CD4-positive, alpha-beta memory T cell (primary cell): ENCODE data around the gene CLK2. TPM values are rescaled to one million over a fixed set of nuclear protein-coding genes. Genes with fewer than 3 reads are reported as not detected.

Experiments
- CTCF ChIA-PET: fragments of 350-600 bp; sonication (Branson Sonifier 250); formaldehyde crosslinking; loops from one replicate; lab custom pipeline; 2021; ENCODE audit warnings: inconsistent platforms; ENCODE audit not compliant: partially characterized antibody; lab: Charles Lee
- POLR2A ChIA-PET: fragments of 350-600 bp; sonication (Branson Sonifier 250); formaldehyde crosslinking; loops from one replicate; lab custom pipeline; 2021; ENCODE audit not compliant: partially characterized antibody; lab: Charles Lee
- DNase-seq, 5 donors: peaks; one replicate each; pipeline versions ENCODE4 v3.0.0 to v3.0.0-alpha.2; 2020 to 2022; ENCODE audit warnings: mixed read lengths in 1 of 5
- H3K27ac ChIP-seq: one replicate; pipeline ENCODE4 v1.7.0; 2013; ENCODE audit warnings: low read depth, low read length
- H3K27me3 ChIP-seq: 2 replicates; pipeline ENCODE4 v1.7.0; 2013; ENCODE audit warnings: mild to moderate bottlenecking, low read length, moderate library complexity; ENCODE audit not compliant: insufficient read depth
- H3K36me3 ChIP-seq: 2 replicates; pipeline ENCODE4 v1.7.0; 2013; ENCODE audit warnings: mild to moderate bottlenecking, low read length, moderate library complexity; ENCODE audit not compliant: insufficient read depth
- H3K4me1 ChIP-seq: 2 replicates; pipeline ENCODE4 v1.7.0; 2013; ENCODE audit warnings: mild to moderate bottlenecking, low read length, moderate library complexity; ENCODE audit not compliant: insufficient read depth
- H3K4me3 ChIP-seq, 2 donors: one replicate each; pipeline ENCODE4 v1.7.0; 2013; ENCODE audit warnings: low read length in 2 of 2, mild to moderate bottlenecking in 1 of 2
- H3K9me3 ChIP-seq, 2 donors: one replicate each; pipeline ENCODE4 v1.7.0; 2013; ENCODE audit warnings: low read length in 2 of 2, control low read depth in 1 of 2; ENCODE audit not compliant: control insufficient read depth in 1 of 2
- H3K27ac Mint-ChIP-seq, 7 donors: one replicate each; pipeline ENCODE4 v1.8.0; 2020 to 2021; ENCODE audit warnings: mixed read lengths in 7 of 7, mild to moderate bottlenecking in 6 of 7, inconsistent platforms in 3 of 7, moderate library complexity in 3 of 7
- H3K27me3 Mint-ChIP-seq, 2 donors: one replicate each; pipeline ENCODE4 v1.8.0; 2020 to 2021; ENCODE audit warnings: mixed read lengths in 2 of 2
- H3K36me3 Mint-ChIP-seq, 2 donors: one replicate each; pipeline ENCODE4 v1.8.0; 2020 to 2021; ENCODE audit warnings: mixed read lengths in 2 of 2, inconsistent platforms in 1 of 2, mild to moderate bottlenecking in 1 of 2
- H3K4me1 Mint-ChIP-seq, 4 donors: one replicate each; pipeline ENCODE4 v1.8.0; 2020 to 2021; ENCODE audit warnings: mixed read lengths in 4 of 4, mild to moderate bottlenecking in 1 of 4
- H3K4me3 Mint-ChIP-seq, 8 donors: one replicate each; pipeline ENCODE4 v1.8.0; 2020 to 2021; ENCODE audit warnings: mixed read lengths in 8 of 8, mild to moderate bottlenecking in 7 of 8, moderate library complexity in 6 of 8, inconsistent platforms in 3 of 8
- H3K9me3 Mint-ChIP-seq, 8 donors: one replicate each; pipeline ENCODE4 v1.8.0; 2020 to 2021; ENCODE audit warnings: mixed read lengths in 8 of 8, mild to moderate bottlenecking in 5 of 8, inconsistent platforms in 3 of 8, moderate library complexity in 1 of 8
- intact Hi-C: fragments of 100-400 bp; cut with micrococcal nuclease; formaldehyde crosslinking; loops from one replicate; pipeline ENCODE4 v1.15.1; 2023
- polyA plus RNA-seq, 2 donors: library from polyadenylated mRNA; unstranded; fragments of 300-500 nt; fragmentation: Illumina TruSeq; gene quantifications; one replicate each; pipeline ENCODE4 v1.2.3, GENCODE V29; 2021
- total RNA-seq, 2 experiments: library from RNA; stranded (reverse); gene quantifications; one replicate each; pipeline ENCODE4 v1.2.3, GENCODE V29; 2021

Gene CLK2
- total and polyA plus RNA-seq, 4 experiments from 2014 or later: 11.4 to 126 (median 72.2) TPM

- H3K4me1 Mint-ChIP-seq: peaks cover 14 to 29% (median 21%) of the 10 kb centered on the region in 4 donors
- POLR2A ChIA-PET: interaction anchor here (1.0 to 2.2 kb wide), 4 partner anchors 35 to 60 kb away, joined by 3 to 8 read pairs (median 3); a partner anchor contains a TSS
- CTCF ChIA-PET: interaction anchor here (0.6 to 3.3 kb wide), 7 partner anchors 28 to 306 kb away, joined by 3 to 19 read pairs (median 4); partner anchors contain the start of gene FDPS
Measured at GRCh38 chr1:155278689-155279160, 5.4 kb upstream of the CLK2 start.

GRCh38 chr1:155277902-155278688 lies 4.8 kb upstream of the CLK2 start:
- Mint-ChIP-seq H3K4me3 (peak overlapping the region; percentile 68 to 86 (median 80)), H3K9me3 (no peaks in the 10 kb centered on the region), H3K27ac (peak overlapping the region; percentile 39 to 91 (median 77)), H3K4me1 (peaks cover 17 to 32% (median 25%) of the 10 kb centered on the region in 4 donors), H3K36me3 (peaks cover 0 to 5% of the 10 kb centered on the region in 2 donors), H3K27me3 (no peaks in the 10 kb centered on the region)
- CTCF ChIA-PET: interaction anchor here (1.2 to 3.3 kb wide), 5 partner anchors 27 to 85 kb away, joined by 3 to 19 read pairs (median 6); partner anchors contain the start of gene FDPS
- peak overlapping the region; percentile 55 for H3K27ac ChIP-seq
- no peaks in the 10 kb centered on the region for H3K36me3 ChIP-seq
- POLR2A ChIA-PET: interaction anchor here (1.0 to 2.2 kb wide), 3 partner anchors 38 to 61 kb away, joined by 3 to 8 read pairs (median 3); a partner anchor contains a TSS
- H3K9me3 ChIP-seq: no peaks in the 10 kb centered on the region
- H3K27me3 ChIP-seq: no peaks in the 10 kb centered on the region
- H3K4me3 ChIP-seq: peak overlapping the region; percentile 29 to 62
- peaks cover 30% of the 10 kb centered on the region for H3K4me1 ChIP-seq
- peak; percentile 69 to 91 (median 70) for DNase-seq
- intact Hi-C loops: loop anchor here (1.0 to 10.0 kb wide), 5 partner anchors 16 to 287 kb away; partner anchors contain the start of genes ASH1L, FDPS and SCAMP3

More at GRCh38 chr1:155278689-155279160, 5.4 kb upstream of the CLK2 start:
- peak overlapping the region in 7 of 8 donors; percentile 56 to 86 (median 78) for H3K4me3 Mint-ChIP-seq
- no peaks in the 10 kb centered on the region for H3K27me3 ChIP-seq
- no peaks in the 10 kb centered on the region for H3K36me3 Mint-ChIP-seq
- intact Hi-C loops: loop anchor here (5.0 to 10.0 kb wide), 2 partner anchors 36 to 286 kb away; partner anchors contain the start of gene ASH1L
- H3K4me1 ChIP-seq: peaks cover 27% of the 10 kb centered on the region
- H3K4me3 ChIP-seq: no peak overlapping the region
- H3K9me3 ChIP-seq: no peaks in the 10 kb centered on the region
- peak overlapping the region; percentile 39 to 91 (median 77) for H3K27ac Mint-ChIP-seq
- no peaks in the 10 kb centered on the region for H3K27me3 Mint-ChIP-seq
- peak overlapping the region; percentile 10 for H3K27ac ChIP-seq
- no peaks in the 10 kb centered on the region for H3K9me3 Mint-ChIP-seq
- DNase-seq: no peak
- no peaks in the 10 kb centered on the region for H3K36me3 ChIP-seq

GRCh38 chr1:155277070-155277901 lies 4.0 kb upstream of the CLK2 start, which contains the start of gene HCN3:
Gene HCN3 (plus strand): TSS chr1:155277463. CDS start chr1:155277591, 128 bp downstream.
- Histone ChIP-seq H3K36me3 (no peaks in the 10 kb centered on the region), H3K27ac (peak within 1 kb of the TSS; percentile 55), H3K9me3 (no peaks in the 10 kb centered on the region), H3K4me1 (peaks cover 35% of the 10 kb centered on the region), H3K27me3 (no peaks in the 10 kb centered on the region), H3K4me3 (peak within 1 kb of the TSS; percentile 62 to 81)
- intact Hi-C loops: loop anchor here (1.0 to 10.0 kb wide), 5 partner anchors 15 to 288 kb away; partner anchors contain the start of genes ASH1L, FDPS and SCAMP3
- POLR2A ChIA-PET: interaction anchor here (1.0 to 2.2 kb wide), 5 partner anchors 12 to 47 kb away, joined by 3 to 11 read pairs (median 3); partner anchors contain the start of gene RUSC1
- Mint-ChIP-seq H3K27ac (peak within 1 kb of the TSS; percentile 42 to 91 (median 81)), H3K27me3 (no peaks in the 10 kb centered on the region), H3K9me3 (peaks cover 0 to 2% (median 0%) of the 10 kb centered on the region in 8 donors), H3K4me3 (peak within 1 kb of the TSS; percentile 78 to 86 (median 83)), H3K36me3 (peaks cover 0 to 11% of the 10 kb centered on the region in 2 donors), H3K4me1 (peaks cover 23 to 40% (median 32%) of the 10 kb centered on the region in 4 donors)
- peak; percentile 80 to 90 (median 81) for DNase-seq
- CTCF ChIA-PET: interaction anchor here (1.2 to 5.2 kb wide), 7 partner anchors 11 to 84 kb away, joined by 3 to 43 read pairs (median 6); partner anchors contain the start of genes RUSC1 and SCAMP3

GRCh38 chr1:155272466-155273342 lies 600 bp downstream of the CLK2 start:
- peak overlapping the region; percentile 50 to 64 for H3K4me3 ChIP-seq
- Mint-ChIP-seq H3K4me1 (peaks cover 26 to 48% (median 37%) of the 10 kb centered on the region in 4 donors), H3K36me3 (peaks cover 20 to 47% of the 10 kb centered on the region in 2 donors), H3K27me3 (no peaks in the 10 kb centered on the region), H3K4me3 (peak overlapping the region; percentile 91 to 100 (median 98)), H3K27ac (peak overlapping the region; percentile 93 to 99 (median 96)), H3K9me3 (peaks cover 0 to 2% (median 0%) of the 10 kb centered on the region in 8 donors)
- POLR2A ChIA-PET: interaction anchor here (0.7 to 5.8 kb wide), 16 partner anchors 9 to 587 kb away, joined by 3 to 53 read pairs (median 6); partner anchors contain the start of genes ENTREP3, FDPS, SCAMP3 and SYT11
- peaks cover 34% of the 10 kb centered on the region for H3K4me1 ChIP-seq
- H3K27me3 ChIP-seq: no peaks in the 10 kb centered on the region
- no peak for DNase-seq
- no peaks in the 10 kb centered on the region for H3K9me3 ChIP-seq
- peak overlapping the region; percentile 53 for H3K27ac ChIP-seq
- CTCF ChIA-PET: interaction anchor here (0.5 to 5.2 kb wide), 9 partner anchors 9 to 1052 kb away, joined by 3 to 44 read pairs (median 4); partner anchors contain the start of genes RUSC1 and SCAMP3
- H3K36me3 ChIP-seq: peaks cover 30% of the 10 kb centered on the region
- intact Hi-C loops: loop anchor here (1.0 to 10.0 kb wide), 6 partner anchors 10 to 292 kb away; partner anchors contain the start of genes ASH1L, ENTREP3, FDPS and SCAMP3

- Mint-ChIP-seq H3K36me3 (peaks cover 42 to 76% of the 10 kb centered on the region in 2 donors), H3K9me3 (peaks cover 0 to 2% (median 0%) of the 10 kb centered on the region in 8 donors), H3K27me3 (no peaks in the 10 kb centered on the region), H3K4me1 (peaks cover 20 to 32% (median 25%) of the 10 kb centered on the region in 4 donors), H3K4me3 (no peak overlapping the region), H3K27ac (peak overlapping the region in 1 of 7 donors; percentile 76)
- Histone ChIP-seq H3K9me3 (no peaks in the 10 kb centered on the region), H3K27ac (no peak overlapping the region), H3K27me3 (no peaks in the 10 kb centered on the region), H3K4me1 (peaks cover 21% of the 10 kb centered on the region), H3K36me3 (peaks cover 56% of the 10 kb centered on the region), H3K4me3 (no peak overlapping the region)
- CTCF ChIA-PET: interaction anchor here (4.5 kb wide), 1 partner anchor 19 kb away, joined by 44 read pairs; no protein-coding TSS in a partner anchor
- POLR2A ChIA-PET: interaction anchor here (5.8 kb wide), 1 partner anchor 54 kb away, joined by 39 read pairs; no protein-coding TSS in a partner anchor
- intact Hi-C loops: no loop called here
- DNase-seq: no peak
Measured at GRCh38 chr1:155269381-155269780, 3.9 kb downstream of the CLK2 start.
